ENCODE data around the gene IGSF9B.

GRCh38 chr11:133999355-133999754, 42.6 kb upstream of the IGSF9B start:
- TF ChIP-seq CTCF (IDR thresholded peaks at IDR 0.05 in 2 of 3, conservative IDR thresholded peaks at IDR 0.05 in 1 of 3; ENCODE audit: control insufficient read depth in 2 of 3, extremely low read depth in 1 of 3, insufficient read depth in 1 of 3, low read depth in 3 of 3, low read length in 3 of 3) (no peak), CBX3 (IDR thresholded peaks at IDR 0.05; ENCODE audit: borderline replicate concordance, low read depth) (no peak), CHD1 (IDR thresholded peaks at IDR 0.05; ENCODE audit: low read depth, low read length) (no peak), EP300 (IDR thresholded peaks at IDR 0.05; ENCODE audit: borderline replicate concordance in 1 of 2, control insufficient read depth in 1 of 2, low read depth in 2 of 2, low read length in 2 of 2) (no peak)
